ENCODE results near the gene TDP2. TPM values are rescaled to one million over a fixed set of nuclear protein-coding genes. Genes with fewer than 3 reads are reported as not detected.

The TDP2 gene
- total RNA-seq, 2 donors from 2014 or later, result 46.0 to 60.2 TPM

- ATAC-seq (no peak), DNase-seq (ENCODE audit: low spot score in 2 of 2) (no peak)
- H3K27ac Mint-ChIP-seq, result no peak overlapping the region
- H3K36me3 Mint-ChIP-seq, result no peaks in the 10 kb centered on the region
- no peaks in the 10 kb centered on the region for H3K9me3 Mint-ChIP-seq
These were observed 30.0 kb downstream of the TDP2 start for GRCh38 chr6:24636681-24637080.

GRCh38 chr6:24632573-24632972 lies 34.1 kb downstream of the TDP2 start:
- no peaks in the 10 kb centered on the region for H3K36me3 Mint-ChIP-seq
- ATAC-seq (no peak), DNase-seq (ENCODE audit: low spot score in 2 of 2) (no peak)
- H3K27ac Mint-ChIP-seq, result no peak overlapping the region
- no peaks in the 10 kb centered on the region for H3K9me3 Mint-ChIP-seq

GRCh38 chr6:24631671-24632070 lies 35.0 kb downstream of the TDP2 start:
- no peaks in the 10 kb centered on the region for H3K36me3 Mint-ChIP-seq
- H3K9me3 Mint-ChIP-seq, result no peaks in the 10 kb centered on the region
- H3K27ac Mint-ChIP-seq, result no peak overlapping the region
- ATAC-seq, result no peak
- DNase-seq (ENCODE audit: low spot score in 2 of 2), result no peak

DNA sequence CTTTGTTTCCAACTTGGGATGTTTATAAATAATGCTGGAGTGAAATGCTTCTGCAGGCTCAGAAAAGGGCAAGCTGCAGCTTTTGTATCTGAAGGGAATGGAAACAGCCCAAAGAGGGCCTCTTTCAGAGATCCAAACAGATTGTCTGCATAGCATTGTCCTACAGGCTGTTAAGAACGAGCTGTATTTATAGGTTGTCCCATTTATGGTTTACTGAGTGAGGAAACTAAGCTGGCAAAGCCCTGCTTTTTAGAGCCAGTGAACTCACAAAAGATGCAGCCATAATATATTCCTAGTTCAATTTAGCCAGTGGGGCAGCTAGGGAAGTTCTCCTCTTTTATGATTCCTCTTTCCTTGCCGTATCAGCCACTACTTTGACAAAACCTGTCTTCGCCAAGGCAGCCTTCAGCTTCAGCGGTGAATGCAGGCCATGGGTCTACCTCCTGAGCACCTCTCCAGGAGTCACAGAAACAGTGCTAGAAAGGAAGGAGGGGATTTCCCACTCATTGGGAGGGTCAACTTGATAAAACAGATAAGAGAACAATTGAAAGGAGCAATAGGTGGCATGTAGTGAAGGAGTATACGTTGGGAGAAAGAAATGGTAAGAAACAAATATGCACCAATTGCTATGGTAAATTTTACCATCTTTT lies 35.7 kb downstream of the TDP2 start:
- H3K9me3 Mint-ChIP-seq, result no peaks in the 10 kb centered on the region
- ATAC-seq (no peak), DNase-seq (ENCODE audit: low spot score in 2 of 2) (no peak)
- no peaks in the 10 kb centered on the region for H3K36me3 Mint-ChIP-seq
- no peak overlapping the region for H3K27ac Mint-ChIP-seq

- H3K36me3 Mint-ChIP-seq, result no peaks in the 10 kb centered on the region
- H3K9me3 Mint-ChIP-seq, result no peaks in the 10 kb centered on the region
- no peak for DNase-seq (ENCODE audit: low spot score in 2 of 2)
- H3K27ac Mint-ChIP-seq, result peak overlapping the region in 1 of 2 donors; percentile 9
- no peak for ATAC-seq
These were observed 44.9 kb downstream of the TDP2 start for GRCh38 chr6:24621626-24622289.

DNA sequence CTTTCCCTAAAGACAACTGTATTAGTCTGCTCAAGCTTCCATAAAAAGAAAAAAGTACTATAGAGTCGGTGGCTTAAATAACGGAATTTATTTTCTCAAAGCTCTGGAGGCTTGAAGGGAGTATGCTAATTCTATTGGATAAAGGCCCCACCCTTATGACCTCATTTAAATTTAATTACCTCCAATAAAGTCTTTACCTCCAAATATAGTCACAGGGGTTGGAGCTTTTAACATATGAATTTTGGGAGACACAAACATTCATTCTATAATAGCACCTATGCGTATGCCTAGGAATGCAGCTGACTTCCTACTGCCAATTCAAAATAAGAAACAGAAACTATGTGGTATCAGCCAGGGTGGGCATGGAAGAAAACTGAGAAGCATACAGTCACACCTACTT lies 46.1 kb downstream of the TDP2 start:
- no peak overlapping the region for H3K27ac Mint-ChIP-seq
- ATAC-seq (no peak), DNase-seq (ENCODE audit: low spot score in 2 of 2) (no peak)
- no peaks in the 10 kb centered on the region for H3K36me3 Mint-ChIP-seq
- H3K9me3 Mint-ChIP-seq, result no peaks in the 10 kb centered on the region

GRCh38 chr6:24619661-24620060 lies 47.0 kb downstream of the TDP2 start:
- Mint-ChIP-seq H3K36me3 (no peaks in the 10 kb centered on the region), H3K27ac (no peak overlapping the region), H3K9me3 (no peaks in the 10 kb centered on the region)
- DNase-seq (ENCODE audit: low spot score in 2 of 2) (no peak), ATAC-seq (no peak)

DNA sequence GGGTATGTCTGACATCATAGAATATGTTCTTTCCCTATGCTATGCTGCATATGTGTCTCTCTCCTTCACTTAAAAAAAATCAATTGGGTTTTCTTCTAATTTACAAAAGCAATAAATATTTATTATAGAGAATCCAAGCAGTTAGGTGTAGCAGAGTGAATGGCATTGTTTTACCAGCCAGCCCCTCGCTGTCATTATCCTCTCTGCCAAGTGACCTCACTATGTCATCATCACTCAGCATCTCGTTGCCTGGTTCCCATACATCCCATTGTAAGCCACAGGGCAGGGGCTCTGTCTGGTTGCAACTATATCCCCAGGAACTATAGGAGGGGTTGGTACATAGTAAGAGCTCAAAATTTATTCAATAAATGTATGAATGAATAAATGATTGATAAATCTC lies 52.1 kb downstream of the TDP2 start:
- Mint-ChIP-seq H3K36me3 (no peaks in the 10 kb centered on the region), H3K27ac (no peak overlapping the region), H3K9me3 (no peaks in the 10 kb centered on the region)
- ATAC-seq (no peak), DNase-seq (ENCODE audit: low spot score in 2 of 2) (no peak)

DNA sequence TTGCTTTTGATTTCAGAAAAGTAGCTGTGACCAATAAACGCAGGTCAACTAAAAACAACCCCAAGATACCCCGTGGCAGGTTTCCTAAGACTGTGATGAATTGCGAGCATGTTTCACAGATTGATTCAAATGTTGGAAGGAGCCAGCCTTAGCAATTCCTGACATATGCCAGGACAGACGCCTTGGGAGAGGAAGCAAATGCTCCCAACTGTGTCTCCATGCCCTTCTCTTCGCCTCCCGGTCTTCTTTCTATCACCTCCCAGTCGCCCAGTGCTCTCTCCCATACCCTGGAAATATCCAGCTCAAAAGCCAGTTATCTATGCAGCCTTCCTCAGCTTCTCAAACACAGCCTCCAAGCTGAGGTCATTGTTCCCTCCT lies 52.7 kb downstream of the TDP2 start:
- no peaks in the 10 kb centered on the region for H3K36me3 Mint-ChIP-seq
- H3K9me3 Mint-ChIP-seq, result no peaks in the 10 kb centered on the region
- ATAC-seq (no peak), DNase-seq (ENCODE audit: low spot score in 2 of 2) (no peak)
- H3K27ac Mint-ChIP-seq, result no peak overlapping the region

DNA sequence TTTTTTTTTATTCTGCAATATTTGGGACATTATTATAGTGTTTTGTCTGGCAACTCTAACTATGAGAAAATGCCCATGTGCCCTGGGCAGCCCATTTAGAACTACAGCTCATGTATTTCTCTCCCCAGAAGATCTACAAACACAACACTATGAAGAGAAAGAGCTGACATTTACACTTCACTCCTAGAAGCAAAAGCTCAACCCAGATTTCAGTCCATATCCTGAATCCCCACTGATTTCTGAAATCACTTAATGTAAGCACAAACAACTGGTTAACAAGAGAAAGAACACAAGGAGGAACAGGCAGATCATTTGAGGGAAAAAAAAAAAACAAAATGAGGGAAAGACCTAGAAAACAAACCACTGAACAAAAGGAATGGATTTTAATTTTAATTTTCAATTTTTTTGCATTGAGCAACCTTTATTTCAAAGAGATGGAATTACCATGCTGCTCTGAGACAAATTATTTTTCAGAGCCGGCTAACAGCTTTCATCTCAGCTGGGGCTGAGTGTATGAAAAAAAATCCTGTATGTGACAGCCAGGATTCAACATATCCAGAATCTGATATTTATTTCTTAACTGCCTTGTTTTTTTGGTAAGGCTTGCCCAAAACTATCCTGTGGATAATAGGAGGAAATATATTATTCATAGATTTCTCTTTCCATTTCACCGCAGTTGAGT lies 53.2 kb downstream of the TDP2 start:
- DNase-seq (ENCODE audit: low spot score in 2 of 2), result no peak
- no peak for ATAC-seq
- H3K27ac Mint-ChIP-seq, result no peak overlapping the region
- no peaks in the 10 kb centered on the region for H3K36me3 Mint-ChIP-seq
- H3K9me3 Mint-ChIP-seq, result no peaks in the 10 kb centered on the region

GRCh38 chr6:24610672-24611071 lies 56.0 kb downstream of the TDP2 start:
- DNase-seq (ENCODE audit: low spot score in 2 of 2), result no peak
- H3K9me3 Mint-ChIP-seq, result no peaks in the 10 kb centered on the region
- no peaks in the 10 kb centered on the region for H3K36me3 Mint-ChIP-seq
- peak overlapping the region in 1 of 2 donors; percentile 26 for H3K27ac Mint-ChIP-seq
- ATAC-seq, result no peak

- ATAC-seq (no peak), DNase-seq (ENCODE audit: low spot score in 2 of 2) (no peak)
- H3K9me3 Mint-ChIP-seq, result no peaks in the 10 kb centered on the region
- no peaks in the 10 kb centered on the region for H3K36me3 Mint-ChIP-seq
- no peak overlapping the region for H3K27ac Mint-ChIP-seq
These were observed 59.2 kb downstream of the TDP2 start for GRCh38 chr6:24607310-24608105.

GRCh38 chr6:24606200-24606930 lies 60.3 kb downstream of the TDP2 start:
- H3K27ac Mint-ChIP-seq, result no peak overlapping the region
- no peaks in the 10 kb centered on the region for H3K9me3 Mint-ChIP-seq
- ATAC-seq (no peak), DNase-seq (ENCODE audit: low spot score in 2 of 2) (no peak)
- no peaks in the 10 kb centered on the region for H3K36me3 Mint-ChIP-seq

DNA sequence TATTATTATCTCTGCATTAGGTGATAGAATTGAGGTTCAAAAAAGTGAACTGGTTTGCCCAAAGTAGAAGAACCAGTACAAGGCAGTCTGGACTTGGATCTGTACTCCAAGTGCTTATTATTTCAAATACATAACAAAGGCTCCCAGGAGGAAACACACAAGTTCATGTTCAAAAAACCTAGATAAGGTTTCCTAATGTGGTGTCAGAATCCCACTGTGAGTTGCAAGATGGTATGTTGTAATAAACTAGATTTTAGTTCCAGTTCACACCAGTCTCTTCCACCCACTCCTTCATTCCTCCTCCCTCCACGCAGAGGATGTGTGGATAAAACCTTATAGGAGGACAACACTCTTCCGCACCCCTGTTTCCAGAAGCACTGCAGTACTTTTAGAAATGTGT lies 63.5 kb downstream of the TDP2 start:
- no peak for ATAC-seq
- H3K36me3 Mint-ChIP-seq, result no peaks in the 10 kb centered on the region
- H3K27ac Mint-ChIP-seq, result no peak overlapping the region
- no peaks in the 10 kb centered on the region for H3K9me3 Mint-ChIP-seq
- no peak for DNase-seq (ENCODE audit: low spot score in 2 of 2)

DNA sequence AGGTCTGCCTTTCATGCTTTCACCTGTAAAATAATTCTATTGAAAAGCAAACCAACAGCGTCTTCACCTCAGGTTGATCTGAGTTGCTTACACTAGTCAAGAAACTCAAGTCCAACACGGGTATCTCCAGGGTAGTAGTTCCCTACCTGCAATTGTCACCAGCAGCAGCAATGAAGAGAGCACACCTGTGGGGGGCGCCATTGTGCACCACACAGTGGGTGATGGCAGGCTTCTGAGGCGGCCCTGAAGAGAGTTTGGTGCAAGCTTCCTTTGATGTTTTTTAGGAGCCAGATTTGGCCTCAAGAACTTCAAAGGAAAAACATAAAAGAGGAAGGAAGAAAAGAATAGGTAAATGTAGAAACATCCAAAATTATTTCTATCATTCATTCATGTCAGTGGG lies 65.8 kb downstream of the TDP2 start:
- Mint-ChIP-seq H3K27ac (no peak overlapping the region), H3K36me3 (no peaks in the 10 kb centered on the region), H3K9me3 (no peaks in the 10 kb centered on the region)
- ATAC-seq, result no peak
- DNase-seq (ENCODE audit: low spot score in 2 of 2), result no peak

Data from activated naive CD4-positive, alpha-beta T cell treated with anti-CD3 and anti-CD28 coated beads, Interleukin-2, amount 50 U/mL, for 72 hours (primary cell).